T-helper 2 cell treated with Interferon-gamma antibody and Interleukin-4, amounts not matched to agents 5 μg/mL and 100 μg/mL, for 36 hours (primary cell): ENCODE measurements around the gene DTX3.
A peak's percentile ranks its signal among the peaks of the same experiment; 100 is the strongest.
"Not testable (repeated sequence)": the region's sequence is repeated elsewhere in the genome, so short reads cannot be mapped to it uniquely, and the experiment has no call there.

ENCODE experiments used
- DNase-seq: peaks from one replicate; pipeline ENCODE4 v3.0.0; 2021; ENCODE audit warnings: low spot score
- H3K27ac Mint-ChIP-seq: one replicate; pipeline ENCODE4 v1.8.0; 2021; ENCODE audit warnings: mild to moderate bottlenecking, mixed read lengths
- H3K27me3 Mint-ChIP-seq: one replicate; pipeline ENCODE4 v1.8.0; 2021; ENCODE audit warnings: low read depth, mixed read lengths
- H3K36me3 Mint-ChIP-seq: one replicate; pipeline ENCODE4 v1.8.0; 2021; ENCODE audit warnings: low read depth, mixed read lengths
- H3K4me1 Mint-ChIP-seq: one replicate; pipeline ENCODE4 v1.8.0; 2021; ENCODE audit warnings: low read depth, mixed read lengths
- H3K4me3 Mint-ChIP-seq: one replicate; pipeline ENCODE4 v1.8.0; 2022; ENCODE audit warnings: mild to moderate bottlenecking, moderate library complexity, mixed read lengths
- H3K9me3 Mint-ChIP-seq: one replicate; pipeline ENCODE4 v1.8.0; 2021; ENCODE audit warnings: mixed read lengths

Gene DTX3

GRCh38 chr12:57615637-57616036 lies 11.0 kb downstream of the DTX3 start:
- no peak for DNase-seq
- H3K27ac Mint-ChIP-seq = no peak overlapping the region
- H3K36me3 Mint-ChIP-seq = no peaks in the 10 kb centered on the region
- no peak overlapping the region for H3K4me3 Mint-ChIP-seq
- peaks cover 70% of the 10 kb centered on the region for H3K27me3 Mint-ChIP-seq
- H3K9me3 Mint-ChIP-seq = no peaks in the 10 kb centered on the region
- H3K4me1 Mint-ChIP-seq = peaks cover 7% of the 10 kb centered on the region

DNA sequence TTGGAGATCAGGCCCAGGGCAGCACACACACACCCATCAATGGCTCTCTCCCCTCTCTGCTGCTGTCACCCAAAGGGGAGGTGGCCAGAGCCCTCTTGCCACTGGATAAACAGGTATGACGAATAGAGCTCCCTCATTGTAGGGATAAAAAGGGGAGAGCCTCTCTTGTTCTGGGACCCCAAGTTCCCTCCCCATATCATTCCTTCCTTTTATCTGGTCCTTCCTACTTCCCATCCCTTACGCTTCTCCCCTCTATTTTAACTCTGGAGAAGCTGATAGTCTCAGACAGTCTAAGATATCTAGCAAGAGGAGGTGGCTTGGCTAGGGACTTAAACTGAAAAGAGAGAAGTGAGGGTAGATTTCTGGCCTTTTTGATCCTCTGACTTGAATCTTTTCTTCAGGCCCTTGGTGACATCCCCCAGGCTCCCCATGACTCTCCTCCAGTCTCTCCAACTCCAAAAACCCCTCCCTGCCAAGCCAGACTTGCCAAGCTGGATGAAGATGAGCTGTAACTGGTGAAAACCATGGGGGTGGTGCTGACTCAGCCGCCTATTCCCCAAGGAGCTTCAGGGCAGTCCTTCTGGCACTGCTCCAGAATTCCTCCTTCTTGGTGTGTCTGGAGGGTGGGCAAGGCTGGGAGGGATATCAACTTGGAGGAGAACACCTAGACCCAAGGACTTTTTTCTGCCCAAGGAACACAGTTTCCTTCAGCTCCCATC lies 11.9 kb downstream of the DTX3 start:
- H3K4me1 Mint-ChIP-seq = peaks cover 13% of the 10 kb centered on the region
- H3K4me3 Mint-ChIP-seq = no peak overlapping the region
- no peaks in the 10 kb centered on the region for H3K9me3 Mint-ChIP-seq
- H3K36me3 Mint-ChIP-seq = no peaks in the 10 kb centered on the region
- peaks cover 79% of the 10 kb centered on the region for H3K27me3 Mint-ChIP-seq
- no peak for DNase-seq
- H3K27ac Mint-ChIP-seq = no peak overlapping the region

DNA sequence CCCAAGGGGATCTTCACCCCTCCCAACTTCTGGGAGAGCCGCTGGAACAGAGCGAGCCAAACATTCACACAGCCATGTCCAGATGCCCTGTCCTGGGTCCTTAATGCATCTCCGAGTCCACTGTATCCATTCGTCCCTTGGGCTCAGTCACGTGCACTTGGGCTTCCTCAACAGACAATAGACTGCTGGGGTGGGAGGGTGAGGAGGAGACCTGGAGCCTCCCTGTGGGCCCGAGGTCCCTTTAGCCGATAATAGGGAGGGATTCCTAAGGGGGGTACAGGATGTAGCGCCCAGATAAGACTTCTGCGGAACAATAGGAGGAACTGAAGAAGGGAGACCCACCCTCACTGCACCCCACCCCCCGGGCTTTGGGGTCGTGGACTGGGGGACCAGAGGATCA lies 13.3 kb downstream of the DTX3 start:
- Mint-ChIP-seq H3K27me3 (peaks cover 81% of the 10 kb centered on the region), H3K4me3 (no peak overlapping the region), H3K9me3 (no peaks in the 10 kb centered on the region), H3K36me3 (no peaks in the 10 kb centered on the region), H3K4me1 (peaks cover 16% of the 10 kb centered on the region), H3K27ac (no peak overlapping the region)
- no peak for DNase-seq

- peaks cover 16% of the 10 kb centered on the region for H3K4me1 Mint-ChIP-seq
- peaks cover 80% of the 10 kb centered on the region for H3K27me3 Mint-ChIP-seq
- not testable (repeated sequence) for H3K36me3 Mint-ChIP-seq, H3K4me3 Mint-ChIP-seq, DNase-seq, H3K27ac Mint-ChIP-seq, H3K9me3 Mint-ChIP-seq
Observed at GRCh38 chr12:57618431-57618830, 13.8 kb downstream of the DTX3 start.

DNA sequence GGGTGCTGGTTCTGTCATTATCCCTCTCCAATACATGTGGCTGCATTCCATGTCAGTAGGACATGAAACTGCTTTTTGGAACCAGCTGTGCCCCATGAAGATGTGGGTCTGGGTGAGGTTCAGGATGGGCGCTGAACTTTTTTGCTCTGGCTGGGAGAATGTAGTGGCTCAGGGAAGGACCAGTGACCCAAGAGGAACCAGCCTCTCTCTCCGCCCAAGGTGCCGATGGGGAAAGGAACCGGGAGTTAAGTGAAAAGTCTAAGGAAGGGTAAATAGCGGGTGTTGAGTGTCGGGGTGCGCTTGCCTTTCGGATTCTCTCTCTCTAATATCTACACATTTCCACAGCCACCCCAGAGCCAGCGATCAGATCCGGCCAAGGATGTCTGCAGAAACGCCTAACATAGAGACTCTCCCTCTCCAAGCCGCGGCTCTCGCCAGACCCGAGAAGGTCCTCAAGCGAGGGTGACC lies 14.4 kb downstream of the DTX3 start:
- peaks cover 15% of the 10 kb centered on the region for H3K4me1 Mint-ChIP-seq
- H3K4me3 Mint-ChIP-seq = peak overlapping the region; percentile 56
- H3K27ac Mint-ChIP-seq = no peak overlapping the region
- DNase-seq = no peak
- H3K36me3 Mint-ChIP-seq = no peaks in the 10 kb centered on the region
- peaks cover 82% of the 10 kb centered on the region for H3K27me3 Mint-ChIP-seq
- H3K9me3 Mint-ChIP-seq = no peaks in the 10 kb centered on the region

DNA sequence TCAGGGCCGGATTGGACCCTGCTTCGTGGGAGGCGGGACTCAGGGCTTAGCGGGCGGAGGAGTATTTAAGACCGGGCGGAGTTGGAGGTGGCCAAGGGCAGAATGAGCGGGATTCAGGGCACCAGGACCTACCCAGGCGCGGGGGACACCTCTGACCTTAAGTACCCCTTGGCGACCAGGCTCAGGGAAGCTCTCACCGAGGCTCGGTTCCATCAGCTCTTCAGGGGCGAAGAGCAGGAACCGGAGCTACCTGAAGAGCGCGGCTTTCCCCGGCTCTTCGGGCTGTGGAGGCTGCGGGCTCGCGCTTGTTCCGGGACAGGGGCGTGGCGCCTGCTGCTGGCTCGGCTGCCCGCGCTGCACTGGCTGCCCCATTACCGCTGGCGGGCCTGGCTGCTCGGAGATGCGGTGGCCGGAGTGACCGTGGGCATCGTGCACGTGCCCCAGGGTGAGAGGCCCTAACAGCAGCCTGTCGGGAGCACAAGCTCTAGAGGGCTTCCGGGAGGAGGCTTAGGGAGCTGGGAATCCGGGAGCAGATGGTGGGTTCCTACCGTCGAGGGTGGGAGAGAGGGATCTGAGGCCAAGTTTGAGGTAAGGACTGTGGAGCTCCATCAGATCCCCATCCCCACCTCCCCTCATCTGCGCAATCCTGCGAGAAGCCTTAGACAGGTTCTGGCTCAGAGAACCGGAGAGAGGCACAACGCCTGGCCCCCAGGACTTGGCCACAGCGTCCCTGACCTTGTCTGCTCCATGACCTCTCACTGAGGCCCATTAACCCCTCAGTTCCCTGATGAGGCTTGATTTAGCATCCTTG lies 15.0 kb downstream of the DTX3 start:
- peaks cover 83% of the 10 kb centered on the region for H3K27me3 Mint-ChIP-seq
- no peaks in the 10 kb centered on the region for H3K9me3 Mint-ChIP-seq
- no peaks in the 10 kb centered on the region for H3K36me3 Mint-ChIP-seq
- peak; percentile 17 for DNase-seq
- peak overlapping the region; percentile 56 for H3K4me3 Mint-ChIP-seq
- no peak overlapping the region for H3K27ac Mint-ChIP-seq
- H3K4me1 Mint-ChIP-seq = peaks cover 13% of the 10 kb centered on the region

- Mint-ChIP-seq H3K4me1 (peaks cover 13% of the 10 kb centered on the region), H3K4me3 (peak overlapping the region; percentile 80), H3K27ac (no peak overlapping the region), H3K27me3 (peaks cover 85% of the 10 kb centered on the region), H3K36me3 (no peaks in the 10 kb centered on the region), H3K9me3 (no peaks in the 10 kb centered on the region)
- no peak for DNase-seq
Observed at GRCh38 chr12:57620245-57620935, 15.8 kb downstream of the DTX3 start.

GRCh38 chr12:57620936-57621496 lies 16.4 kb downstream of the DTX3 start:
- H3K27ac Mint-ChIP-seq = no peak overlapping the region
- no peaks in the 10 kb centered on the region for H3K36me3 Mint-ChIP-seq
- no peak for DNase-seq
- H3K9me3 Mint-ChIP-seq = no peaks in the 10 kb centered on the region
- peak overlapping the region; percentile 80 for H3K4me3 Mint-ChIP-seq
- H3K27me3 Mint-ChIP-seq = peaks cover 90% of the 10 kb centered on the region
- H3K4me1 Mint-ChIP-seq = peaks cover 13% of the 10 kb centered on the region

GRCh38 chr12:57621497-57622292 lies 17.1 kb downstream of the DTX3 start:
- DNase-seq = peak; percentile 52
- H3K27me3 Mint-ChIP-seq = peaks cover 94% of the 10 kb centered on the region
- H3K4me1 Mint-ChIP-seq = peaks cover 13% of the 10 kb centered on the region
- H3K36me3 Mint-ChIP-seq = no peaks in the 10 kb centered on the region
- H3K27ac Mint-ChIP-seq = no peak overlapping the region
- no peaks in the 10 kb centered on the region for H3K9me3 Mint-ChIP-seq
- H3K4me3 Mint-ChIP-seq = peak overlapping the region; percentile 80

DNA sequence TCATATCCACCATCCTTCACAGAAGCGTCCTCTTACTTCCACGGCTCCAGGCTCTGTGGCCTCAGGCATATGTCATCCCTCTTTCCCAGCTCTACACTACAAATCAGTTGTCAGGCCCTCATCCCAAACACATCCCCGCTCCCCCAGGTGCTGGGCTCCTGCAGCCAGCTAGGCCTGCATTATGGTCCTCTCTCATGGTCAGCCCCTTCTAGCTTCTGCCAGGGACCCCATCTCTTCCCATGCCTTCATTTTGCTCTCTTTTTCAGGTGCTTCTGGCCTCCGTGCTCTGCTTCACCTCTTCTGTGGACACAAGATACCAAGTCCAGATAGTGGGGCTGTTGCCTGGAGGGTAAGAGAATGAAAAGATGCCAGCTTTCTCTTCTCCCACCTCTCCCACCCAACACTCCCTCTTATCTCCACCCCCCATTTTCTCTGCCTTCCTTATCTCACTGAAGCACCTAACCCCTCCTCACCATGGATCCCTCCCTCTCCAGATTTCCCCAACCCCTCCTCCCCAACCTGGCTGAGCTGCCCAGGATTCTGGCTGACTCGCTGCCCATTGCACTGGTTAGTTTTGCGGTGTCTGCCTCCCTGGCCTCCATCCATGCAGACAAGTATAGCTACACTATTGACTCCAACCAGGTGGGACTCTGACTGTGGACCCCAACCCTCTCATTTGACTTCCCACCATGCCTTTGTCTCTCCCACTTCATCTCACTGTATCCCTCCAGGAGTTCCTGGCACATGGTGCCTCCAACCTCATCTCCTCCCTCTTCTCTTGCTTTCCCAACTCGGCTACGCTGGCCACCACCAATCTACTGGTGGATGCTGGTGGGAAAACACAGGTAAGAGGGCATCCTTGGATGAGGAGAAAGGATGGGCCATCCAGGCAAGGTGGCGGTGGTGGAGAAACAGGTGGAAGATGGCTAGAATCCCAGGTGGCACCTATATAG lies 17.9 kb downstream of the DTX3 start:
- no peak for DNase-seq
- Mint-ChIP-seq H3K27ac (no peak overlapping the region), H3K9me3 (no peaks in the 10 kb centered on the region), H3K36me3 (no peaks in the 10 kb centered on the region), H3K27me3 (peaks cover 92% of the 10 kb centered on the region), H3K4me1 (peaks cover 13% of the 10 kb centered on the region), H3K4me3 (peak overlapping the region; percentile 29)

DNA sequence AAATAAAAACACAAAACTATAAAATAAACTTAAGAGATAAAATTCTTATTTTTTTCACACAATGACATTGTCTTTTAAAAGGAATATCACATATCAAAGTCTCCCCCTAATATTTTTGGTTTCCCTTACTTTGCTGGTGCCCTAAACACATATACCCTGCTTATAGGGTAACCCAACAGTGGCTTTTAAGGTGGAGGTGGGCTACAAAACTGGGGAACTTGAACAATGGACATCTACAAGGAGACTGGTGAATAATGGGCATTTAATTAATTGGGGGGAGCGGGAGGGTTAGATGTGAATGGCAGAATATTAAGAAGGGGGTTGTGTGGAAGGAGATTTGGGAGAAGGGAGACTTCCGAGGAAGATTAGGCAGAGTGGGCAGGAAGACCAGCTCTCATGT lies 18.8 kb downstream of the DTX3 start:
- Mint-ChIP-seq H3K4me1 (peaks cover 13% of the 10 kb centered on the region), H3K27me3 (peaks cover 90% of the 10 kb centered on the region), H3K27ac (no peak overlapping the region), H3K36me3 (no peaks in the 10 kb centered on the region), H3K4me3 (no peak overlapping the region), H3K9me3 (no peaks in the 10 kb centered on the region)
- no peak for DNase-seq

DNA sequence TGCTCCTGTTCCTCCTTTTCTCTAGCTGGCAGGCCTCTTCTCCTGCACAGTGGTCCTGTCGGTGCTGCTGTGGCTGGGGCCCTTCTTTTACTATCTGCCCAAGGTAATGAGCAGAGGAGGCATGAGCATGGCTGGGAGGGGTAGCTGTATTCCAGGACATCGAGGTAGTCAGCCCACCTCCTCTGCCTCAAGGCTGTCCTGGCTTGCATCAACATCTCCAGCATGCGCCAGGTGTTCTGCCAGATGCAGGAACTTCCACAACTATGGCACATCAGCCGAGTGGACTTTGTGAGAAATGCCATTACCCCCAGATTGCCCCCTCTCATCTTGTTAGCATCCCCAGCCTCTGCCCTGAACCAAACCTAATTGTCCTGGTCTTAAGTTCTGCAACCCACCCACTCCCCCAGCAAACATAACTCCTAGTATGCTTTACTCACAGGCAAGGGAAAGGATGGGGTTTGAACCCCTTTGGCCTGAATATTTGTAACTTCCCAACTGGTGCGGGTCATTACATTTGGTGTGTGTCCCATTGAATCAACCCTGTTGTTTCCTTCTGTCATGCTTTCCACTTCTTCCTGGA lies 19.3 kb downstream of the DTX3 start:
- no peak overlapping the region for H3K4me3 Mint-ChIP-seq
- no peaks in the 10 kb centered on the region for H3K36me3 Mint-ChIP-seq
- peaks cover 90% of the 10 kb centered on the region for H3K27me3 Mint-ChIP-seq
- no peak for DNase-seq
- no peaks in the 10 kb centered on the region for H3K9me3 Mint-ChIP-seq
- H3K27ac Mint-ChIP-seq = no peak overlapping the region
- H3K4me1 Mint-ChIP-seq = peaks cover 12% of the 10 kb centered on the region
